ENCODE measurements around the gene SDHAF3.

SDHAF3 gene

GRCh38 chr7:97204821-97205220, 87.3 kb downstream of the SDHAF3 start:
- DNase-seq (ENCODE audit: low read depth in 1 of 2, low spot score in 1 of 2): no peak
- H3K4me3 ChIP-seq (replicated peaks; ENCODE audit: insufficient read depth, low read length): no peak overlapping the region
- no peaks in the 10 kb centered on the region for H3K27me3 ChIP-seq (ENCODE audit: insufficient read depth, poor library complexity, severe bottlenecking)
- no peak overlapping the region for H3K27ac ChIP-seq (replicated peaks)
- no peak for TF ChIP-seq SPI1 (IDR thresholded peaks at IDR 0.05; ENCODE audit: borderline replicate concordance, low read depth)
- no peak for TF ChIP-seq POLR2AphosphoS5 (IDR thresholded peaks at IDR 0.05; ENCODE audit: low read depth)
- TF ChIP-seq, protein P1, sequence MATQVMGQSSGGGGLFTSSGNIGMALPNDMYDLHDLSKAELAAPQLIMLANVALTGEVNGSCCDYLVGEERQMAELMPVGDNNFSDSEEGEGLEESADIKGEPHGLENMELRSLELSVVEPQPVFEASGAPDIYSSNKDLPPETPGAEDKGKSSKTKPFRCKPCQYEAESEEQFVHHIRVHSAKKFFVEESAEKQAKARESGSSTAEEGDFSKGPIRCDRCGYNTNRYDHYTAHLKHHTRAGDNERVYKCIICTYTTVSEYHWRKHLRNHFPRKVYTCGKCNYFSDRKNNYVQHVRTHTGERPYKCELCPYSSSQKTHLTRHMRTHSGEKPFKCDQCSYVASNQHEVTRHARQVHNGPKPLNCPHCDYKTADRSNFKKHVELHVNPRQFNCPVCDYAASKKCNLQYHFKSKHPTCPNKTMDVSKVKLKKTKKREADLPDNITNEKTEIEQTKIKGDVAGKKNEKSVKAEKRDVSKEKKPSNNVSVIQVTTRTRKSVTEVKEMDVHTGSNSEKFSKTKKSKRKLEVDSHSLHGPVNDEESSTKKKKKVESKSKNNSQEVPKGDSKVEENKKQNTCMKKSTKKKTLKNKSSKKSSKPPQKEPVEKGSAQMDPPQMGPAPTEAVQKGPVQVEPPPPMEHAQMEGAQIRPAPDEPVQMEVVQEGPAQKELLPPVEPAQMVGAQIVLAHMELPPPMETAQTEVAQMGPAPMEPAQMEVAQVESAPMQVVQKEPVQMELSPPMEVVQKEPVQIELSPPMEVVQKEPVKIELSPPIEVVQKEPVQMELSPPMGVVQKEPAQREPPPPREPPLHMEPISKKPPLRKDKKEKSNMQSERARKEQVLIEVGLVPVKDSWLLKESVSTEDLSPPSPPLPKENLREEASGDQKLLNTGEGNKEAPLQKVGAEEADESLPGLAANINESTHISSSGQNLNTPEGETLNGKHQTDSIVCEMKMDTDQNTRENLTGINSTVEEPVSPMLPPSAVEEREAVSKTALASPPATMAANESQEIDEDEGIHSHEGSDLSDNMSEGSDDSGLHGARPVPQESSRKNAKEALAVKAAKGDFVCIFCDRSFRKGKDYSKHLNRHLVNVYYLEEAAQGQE (IDR thresholded peaks at IDR 0.05; ENCODE audit: insufficient replicate concordance, low read depth): no peak
- no peak for TF ChIP-seq GABPA (IDR thresholded peaks at IDR 0.05; ENCODE audit: low read depth)
- TF ChIP-seq, protein P2, sequence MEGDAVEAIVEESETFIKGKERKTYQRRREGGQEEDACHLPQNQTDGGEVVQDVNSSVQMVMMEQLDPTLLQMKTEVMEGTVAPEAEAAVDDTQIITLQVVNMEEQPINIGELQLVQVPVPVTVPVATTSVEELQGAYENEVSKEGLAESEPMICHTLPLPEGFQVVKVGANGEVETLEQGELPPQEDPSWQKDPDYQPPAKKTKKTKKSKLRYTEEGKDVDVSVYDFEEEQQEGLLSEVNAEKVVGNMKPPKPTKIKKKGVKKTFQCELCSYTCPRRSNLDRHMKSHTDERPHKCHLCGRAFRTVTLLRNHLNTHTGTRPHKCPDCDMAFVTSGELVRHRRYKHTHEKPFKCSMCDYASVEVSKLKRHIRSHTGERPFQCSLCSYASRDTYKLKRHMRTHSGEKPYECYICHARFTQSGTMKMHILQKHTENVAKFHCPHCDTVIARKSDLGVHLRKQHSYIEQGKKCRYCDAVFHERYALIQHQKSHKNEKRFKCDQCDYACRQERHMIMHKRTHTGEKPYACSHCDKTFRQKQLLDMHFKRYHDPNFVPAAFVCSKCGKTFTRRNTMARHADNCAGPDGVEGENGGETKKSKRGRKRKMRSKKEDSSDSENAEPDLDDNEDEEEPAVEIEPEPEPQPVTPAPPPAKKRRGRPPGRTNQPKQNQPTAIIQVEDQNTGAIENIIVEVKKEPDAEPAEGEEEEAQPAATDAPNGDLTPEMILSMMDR (IDR thresholded peaks at IDR 0.05; ENCODE audit: insufficient read depth, low read length): no peak

GRCh38 chr7:97215556-97215955, 98.1 kb downstream of the SDHAF3 start:
- TF ChIP-seq, protein P1 (IDR thresholded peaks at IDR 0.05; ENCODE audit: insufficient replicate concordance, low read depth): no peak
- no peak for TF ChIP-seq SPI1 (IDR thresholded peaks at IDR 0.05; ENCODE audit: borderline replicate concordance, low read depth)
- TF ChIP-seq POLR2AphosphoS5 (IDR thresholded peaks at IDR 0.05; ENCODE audit: low read depth): no peak
- TF ChIP-seq, protein P2 (IDR thresholded peaks at IDR 0.05; ENCODE audit: insufficient read depth, low read length): no peak
- TF ChIP-seq GABPA (IDR thresholded peaks at IDR 0.05; ENCODE audit: low read depth): no peak
- no peak overlapping the region for H3K4me3 ChIP-seq (replicated peaks; ENCODE audit: insufficient read depth, low read length)
- H3K27me3 ChIP-seq (ENCODE audit: insufficient read depth, poor library complexity, severe bottlenecking): no peaks in the 10 kb centered on the region
- no peak for DNase-seq (ENCODE audit: low read depth in 1 of 2, low spot score in 1 of 2)
- no peak overlapping the region for H3K27ac ChIP-seq (replicated peaks)

- no peaks in the 10 kb centered on the region for H3K27me3 ChIP-seq (ENCODE audit: insufficient read depth, poor library complexity, severe bottlenecking)
- no peak overlapping the region for H3K4me3 ChIP-seq (replicated peaks; ENCODE audit: insufficient read depth, low read length)
- TF ChIP-seq, protein P2 (IDR thresholded peaks at IDR 0.05; ENCODE audit: insufficient read depth, low read length): no peak
- TF ChIP-seq, protein P1 (IDR thresholded peaks at IDR 0.05; ENCODE audit: insufficient replicate concordance, low read depth): no peak
- TF ChIP-seq SPI1 (IDR thresholded peaks at IDR 0.05; ENCODE audit: borderline replicate concordance, low read depth) (no peak), GABPA (IDR thresholded peaks at IDR 0.05; ENCODE audit: low read depth) (no peak), POLR2AphosphoS5 (IDR thresholded peaks at IDR 0.05; ENCODE audit: low read depth) (no peak)
- no peak overlapping the region for H3K27ac ChIP-seq (replicated peaks)
- no peak for DNase-seq (ENCODE audit: low read depth in 1 of 2, low spot score in 1 of 2)
These were observed 101.3 kb downstream of the SDHAF3 start for GRCh38 chr7:97218767-97219166.

All from HL-60 (cell line).